WTC11 (cell line): ENCODE results near the gene TMCC1. TPM values are rescaled to one million over a fixed set of nuclear protein-coding genes. Genes with fewer than 3 reads are reported as not detected.

Source experiments
- ATAC-seq: fragments of 200-7000 bp; cut with Tn5 transposase; 2 replicates; pipeline ENCODE4 v1.10.0; 2021; ENCODE audit warnings: mild to moderate bottlenecking, moderate library complexity
- CTCF ChIA-PET: fragments of 300-600 bp; sonication (Branson Sonifier 250); formaldehyde crosslinking; loops from one replicate; lab custom pipeline; 2021; ENCODE audit warnings: antibody characterized with exemption; lab: Charles Lee
- POLR2A ChIA-PET: fragments of 350-600 bp; sonication (Branson Sonifier 250); formaldehyde crosslinking; loops from one replicate; lab custom pipeline; 2021; ENCODE audit warnings: antibody characterized with exemption; lab: Charles Lee
- DNase-seq: peaks from one replicate; pipeline ENCODE4 v3.0.0; 2021; ENCODE audit warnings: low spot score
- H3K27ac Mint-ChIP-seq: 2 replicates; pipeline ENCODE4 v1.8.0; 2021; ENCODE audit warnings: mixed read lengths
- H3K27me3 Mint-ChIP-seq: 2 replicates; pipeline ENCODE4 v1.8.0; 2021; ENCODE audit warnings: low read depth, mild to moderate bottlenecking, moderate library complexity, mixed read lengths
- H3K36me3 Mint-ChIP-seq: 2 replicates; pipeline ENCODE4 v1.8.0; 2021; ENCODE audit warnings: mixed read lengths
- H3K4me1 Mint-ChIP-seq: 2 replicates; pipeline ENCODE4 v1.8.0; 2022; ENCODE audit warnings: mixed read lengths
- H3K4me3 Mint-ChIP-seq: 2 replicates; pipeline ENCODE4 v1.8.0; 2021; ENCODE audit warnings: mild to moderate bottlenecking, moderate library complexity, mixed read lengths
- H3K9me3 Mint-ChIP-seq: 2 replicates; pipeline ENCODE4 v1.8.0; 2021; ENCODE audit warnings: mixed read lengths
- AFF4 ChIP-seq: sonication (generic); formaldehyde crosslinking; IDR thresholded peaks from 2 replicates; pipeline ENCODE4 v1.8.1; 2023; ENCODE audit warnings: mild to moderate bottlenecking, missing genetic modification reagents, borderline replicate concordance
- CREB1 ChIP-seq: sonication (generic); formaldehyde crosslinking; IDR thresholded peaks from 2 replicates; pipeline ENCODE4 v1.8.0; 2023; ENCODE audit warnings: mild to moderate bottlenecking, missing genetic modification reagents
- HMGA2 ChIP-seq: fragments of 250-450 bp; sonication (Bioruptor Pico); IDR thresholded peaks from 2 replicates; pipeline ENCODE4 v1.4.0; 2021; ENCODE audit warnings: mild to moderate bottlenecking, moderate library complexity
- KAT7 ChIP-seq: sonication (generic); formaldehyde crosslinking; IDR thresholded peaks from 2 replicates; pipeline ENCODE4 v1.8.1; 2023; ENCODE audit warnings: missing genetic modification reagents, mild to moderate bottlenecking, borderline replicate concordance
- MLX ChIP-seq: sonication (generic); formaldehyde crosslinking; IDR thresholded peaks from 2 replicates; pipeline ENCODE4 v1.8.1; 2023; ENCODE audit warnings: mild to moderate bottlenecking, missing genetic modification reagents, moderate library complexity
- RELA ChIP-seq: sonication (generic); formaldehyde crosslinking; IDR thresholded peaks from 2 replicates; pipeline ENCODE4 v1.8.1; 2022; ENCODE audit warnings: missing genetic modification reagents, mild to moderate bottlenecking, borderline replicate concordance
- RORB ChIP-seq: fragments of 250-450 bp; sonication (Bioruptor Pico); IDR thresholded peaks from 2 replicates; pipeline ENCODE4 v1.9.0; 2021; ENCODE audit warnings: mild to moderate bottlenecking
- SMAD4 ChIP-seq: sonication (generic); formaldehyde crosslinking; IDR thresholded peaks from 2 replicates; pipeline ENCODE4 v1.8.0; 2022; ENCODE audit warnings: mild to moderate bottlenecking, missing genetic modification reagents
- ZNF263 ChIP-seq: sonication (generic); formaldehyde crosslinking; IDR thresholded peaks from 2 replicates; pipeline ENCODE4 v1.8.1; 2022; ENCODE audit warnings: low read depth, mild to moderate bottlenecking, moderate library complexity, missing genetic modification reagents
- ZNF281 ChIP-seq: sonication (generic); formaldehyde crosslinking; IDR thresholded peaks from 2 replicates; pipeline ENCODE4 v1.8.0; 2023; ENCODE audit warnings: mild to moderate bottlenecking, missing genetic modification reagents
- ZNF425 ChIP-seq: fragments of 250-450 bp; sonication (Bioruptor Pico); conservative IDR thresholded peaks from 2 replicates; pipeline ENCODE4 v1.9.0; 2021; ENCODE audit warnings: mild to moderate bottlenecking
- ZNF512 ChIP-seq: sonication (generic); formaldehyde crosslinking; IDR thresholded peaks from 2 replicates; pipeline ENCODE4 v1.8.1; 2022; ENCODE audit warnings: missing genetic modification reagents, borderline replicate concordance
- total RNA-seq: library from RNA; stranded (reverse); gene quantifications from 3 replicates; pipeline ENCODE4 v1.2.3, GENCODE V29; 2021
- TF ChIP-seq, protein P1 (sequence below): fragments of 200-600 bp; IDR thresholded peaks from 2 replicates; pipeline ENCODE4 v1.8.0; 2022; ENCODE audit warnings: antibody characterized with exemption
- TF ChIP-seq, protein P2 (sequence below): sonication (generic); formaldehyde crosslinking; IDR thresholded peaks from 2 replicates; pipeline ENCODE4 v1.8.0; 2023; ENCODE audit warnings: missing genetic modification reagents
- TF ChIP-seq, protein P3 (sequence below): sonication (generic); formaldehyde crosslinking; IDR thresholded peaks from 2 replicates; pipeline ENCODE4 v1.8.1; 2022; ENCODE audit warnings: mild to moderate bottlenecking, missing genetic modification reagents, moderate library complexity, borderline replicate concordance

Gene TMCC1
- total RNA-seq, 1 experiment from 2014 or later, result 29.3 TPM

DNA sequence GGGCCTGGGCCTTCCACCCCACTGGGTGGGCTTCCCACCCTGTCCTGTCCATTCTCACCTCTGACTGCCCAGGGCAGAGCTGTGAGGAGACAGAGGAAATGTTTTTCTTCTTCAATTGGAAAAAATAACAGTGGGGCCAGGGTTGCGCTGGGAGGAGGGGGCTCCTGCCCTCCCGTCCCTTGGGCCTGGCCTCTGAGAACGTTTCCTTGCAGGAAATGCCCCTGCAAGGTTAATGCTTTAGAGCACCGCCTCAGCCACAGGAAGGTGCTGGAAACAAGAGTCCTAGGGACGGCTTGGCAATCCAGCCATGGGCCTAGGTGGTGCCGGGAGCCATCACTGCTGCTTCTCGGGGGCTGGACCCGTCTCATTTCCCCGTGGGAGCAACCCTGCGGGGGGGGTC lies 283.2 kb downstream of the TMCC1 start (continued):
- TF ChIP-seq, protein P1, sequence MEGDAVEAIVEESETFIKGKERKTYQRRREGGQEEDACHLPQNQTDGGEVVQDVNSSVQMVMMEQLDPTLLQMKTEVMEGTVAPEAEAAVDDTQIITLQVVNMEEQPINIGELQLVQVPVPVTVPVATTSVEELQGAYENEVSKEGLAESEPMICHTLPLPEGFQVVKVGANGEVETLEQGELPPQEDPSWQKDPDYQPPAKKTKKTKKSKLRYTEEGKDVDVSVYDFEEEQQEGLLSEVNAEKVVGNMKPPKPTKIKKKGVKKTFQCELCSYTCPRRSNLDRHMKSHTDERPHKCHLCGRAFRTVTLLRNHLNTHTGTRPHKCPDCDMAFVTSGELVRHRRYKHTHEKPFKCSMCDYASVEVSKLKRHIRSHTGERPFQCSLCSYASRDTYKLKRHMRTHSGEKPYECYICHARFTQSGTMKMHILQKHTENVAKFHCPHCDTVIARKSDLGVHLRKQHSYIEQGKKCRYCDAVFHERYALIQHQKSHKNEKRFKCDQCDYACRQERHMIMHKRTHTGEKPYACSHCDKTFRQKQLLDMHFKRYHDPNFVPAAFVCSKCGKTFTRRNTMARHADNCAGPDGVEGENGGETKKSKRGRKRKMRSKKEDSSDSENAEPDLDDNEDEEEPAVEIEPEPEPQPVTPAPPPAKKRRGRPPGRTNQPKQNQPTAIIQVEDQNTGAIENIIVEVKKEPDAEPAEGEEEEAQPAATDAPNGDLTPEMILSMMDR, result no peak
- TF ChIP-seq ZNF425, result no peak
- no peak for TF ChIP-seq RELA (CRISPR knock-in tag)
- TF ChIP-seq CREB1 (CRISPR knock-in tag), result no peak
- no peak for TF ChIP-seq HMGA2 (CRISPR knock-in tag)
- TF ChIP-seq ZNF281, result no peak
- no peak for TF ChIP-seq RORB
- no peak for TF ChIP-seq ZNF512 (CRISPR knock-in tag)

DNA sequence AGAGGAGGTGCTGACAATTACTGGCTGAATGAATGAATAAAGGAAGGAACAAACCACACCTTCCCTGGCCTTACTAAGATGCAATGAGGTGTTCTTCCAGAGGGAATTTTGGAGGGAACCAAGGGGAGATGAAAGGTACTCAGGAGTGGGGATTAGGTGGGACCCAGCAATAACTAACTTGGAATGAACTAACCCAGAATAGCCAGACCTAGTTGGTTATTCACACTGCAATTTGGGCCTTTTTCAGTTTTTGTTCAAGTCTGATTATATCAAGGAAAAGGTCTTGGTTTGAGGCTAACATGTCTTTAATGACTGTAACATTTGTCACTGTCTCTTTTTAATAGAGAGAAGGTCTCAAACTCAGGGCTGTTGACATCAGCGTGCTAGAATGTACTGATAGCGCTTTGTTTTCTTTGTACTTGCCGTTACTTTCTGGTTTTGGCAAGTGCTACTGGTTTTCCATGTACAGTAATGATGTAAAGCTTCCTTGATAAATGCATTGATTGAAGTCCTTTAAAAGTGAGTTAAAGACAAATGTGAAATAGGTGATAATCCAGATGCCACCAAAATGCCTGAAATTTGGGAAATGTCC lies 283.8 kb downstream of the TMCC1 start:
- DNase-seq (no peak), ATAC-seq (no peak)
- Mint-ChIP-seq H3K4me3 (no peak overlapping the region), H3K9me3 (no peaks in the 10 kb centered on the region), H3K27me3 (peaks cover 24% of the 10 kb centered on the region), H3K36me3 (no peaks in the 10 kb centered on the region), H3K27ac (no peak overlapping the region), H3K4me1 (peaks cover 45% of the 10 kb centered on the region)
- ChIA-PET CTCF (interaction anchor here (2.0 kb wide), 1 partner anchor 16 kb away, joined by 13 read pairs; no protein-coding TSS in a partner anchor), POLR2A (no interaction called here)
- TF ChIP-seq, protein P1, result no peak
- no peak for TF ChIP-seq SMAD4 (CRISPR knock-in tag)
- TF ChIP-seq AFF4 (CRISPR knock-in tag), result no peak
- TF ChIP-seq MLX (CRISPR knock-in tag), result no peak
- TF ChIP-seq ZNF263, result no peak
- TF ChIP-seq, protein P2, sequence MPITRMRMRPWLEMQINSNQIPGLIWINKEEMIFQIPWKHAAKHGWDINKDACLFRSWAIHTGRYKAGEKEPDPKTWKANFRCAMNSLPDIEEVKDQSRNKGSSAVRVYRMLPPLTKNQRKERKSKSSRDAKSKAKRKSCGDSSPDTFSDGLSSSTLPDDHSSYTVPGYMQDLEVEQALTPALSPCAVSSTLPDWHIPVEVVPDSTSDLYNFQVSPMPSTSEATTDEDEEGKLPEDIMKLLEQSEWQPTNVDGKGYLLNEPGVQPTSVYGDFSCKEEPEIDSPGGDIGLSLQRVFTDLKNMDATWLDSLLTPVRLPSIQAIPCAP, result no peak
- TF ChIP-seq, protein P3, sequence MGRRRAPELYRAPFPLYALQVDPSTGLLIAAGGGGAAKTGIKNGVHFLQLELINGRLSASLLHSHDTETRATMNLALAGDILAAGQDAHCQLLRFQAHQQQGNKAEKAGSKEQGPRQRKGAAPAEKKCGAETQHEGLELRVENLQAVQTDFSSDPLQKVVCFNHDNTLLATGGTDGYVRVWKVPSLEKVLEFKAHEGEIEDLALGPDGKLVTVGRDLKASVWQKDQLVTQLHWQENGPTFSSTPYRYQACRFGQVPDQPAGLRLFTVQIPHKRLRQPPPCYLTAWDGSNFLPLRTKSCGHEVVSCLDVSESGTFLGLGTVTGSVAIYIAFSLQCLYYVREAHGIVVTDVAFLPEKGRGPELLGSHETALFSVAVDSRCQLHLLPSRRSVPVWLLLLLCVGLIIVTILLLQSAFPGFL (CRISPR knock-in tag), result no peak
- TF ChIP-seq KAT7 (CRISPR knock-in tag), result no peak
- no peak for TF ChIP-seq RELA (CRISPR knock-in tag)
